WTC11 (cell line): Measurements from ENCODE around the gene PABPC5. TPM values are rescaled to one million over a fixed set of nuclear protein-coding genes. Genes with fewer than 3 reads are reported as not detected.

ENCODE experiments used
- ATAC-seq: fragments of 200-7000 bp; cut with Tn5 transposase; 2 replicates; pipeline ENCODE4 v1.10.0; 2021; ENCODE audit warnings: mild to moderate bottlenecking, moderate library complexity
- CTCF ChIA-PET: fragments of 300-600 bp; sonication (Branson Sonifier 250); formaldehyde crosslinking; loops from one replicate; lab custom pipeline; 2021; ENCODE audit warnings: antibody characterized with exemption; lab: Charles Lee
- POLR2A ChIA-PET: fragments of 350-600 bp; sonication (Branson Sonifier 250); formaldehyde crosslinking; loops from one replicate; lab custom pipeline; 2021; ENCODE audit warnings: antibody characterized with exemption; lab: Charles Lee
- DNase-seq: peaks from one replicate; pipeline ENCODE4 v3.0.0; 2021; ENCODE audit warnings: low spot score
- H3K27ac Mint-ChIP-seq: 2 replicates; pipeline ENCODE4 v1.8.0; 2021; ENCODE audit warnings: mixed read lengths
- H3K27me3 Mint-ChIP-seq: 2 replicates; pipeline ENCODE4 v1.8.0; 2021; ENCODE audit warnings: low read depth, mild to moderate bottlenecking, moderate library complexity, mixed read lengths
- H3K36me3 Mint-ChIP-seq: 2 replicates; pipeline ENCODE4 v1.8.0; 2021; ENCODE audit warnings: mixed read lengths
- H3K4me1 Mint-ChIP-seq: 2 replicates; pipeline ENCODE4 v1.8.0; 2022; ENCODE audit warnings: mixed read lengths
- H3K4me3 Mint-ChIP-seq: 2 replicates; pipeline ENCODE4 v1.8.0; 2021; ENCODE audit warnings: mild to moderate bottlenecking, moderate library complexity, mixed read lengths
- H3K9me3 Mint-ChIP-seq: 2 replicates; pipeline ENCODE4 v1.8.0; 2021; ENCODE audit warnings: mixed read lengths
- EMX1 ChIP-seq: fragments of 250-450 bp; sonication (Bioruptor Pico); IDR thresholded peaks from 2 replicates; pipeline ENCODE4 v1.8.0; 2021; ENCODE audit warnings: mild to moderate bottlenecking
- FOXP1 ChIP-seq: sonication (generic); formaldehyde crosslinking; IDR thresholded peaks from 2 replicates; pipeline ENCODE4 v1.8.0; 2022; ENCODE audit warnings: missing genetic modification reagents, mild to moderate bottlenecking, moderate library complexity, borderline replicate concordance
- GRHL2 ChIP-seq: fragments of 250-450 bp; sonication (Bioruptor Pico); IDR thresholded peaks from 2 replicates; pipeline ENCODE4 v1.8.0; 2022; ENCODE audit warnings: mild to moderate bottlenecking, moderate library complexity; ENCODE audit not compliant: insufficient replicate concordance, severe bottlenecking
- NFATC4 ChIP-seq: fragments of 250-450 bp; sonication (Bioruptor Pico); IDR thresholded peaks from 2 replicates; pipeline ENCODE4 v1.9.0; 2021; ENCODE audit warnings: mild to moderate bottlenecking
- NR1H2 ChIP-seq: sonication (generic); formaldehyde crosslinking; IDR thresholded peaks from 2 replicates; pipeline ENCODE4 v1.9.0; 2021; ENCODE audit warnings: mild to moderate bottlenecking, moderate library complexity, missing genetic modification reagents
- NR2C2 ChIP-seq: sonication (generic); formaldehyde crosslinking; IDR thresholded peaks from 2 replicates; pipeline ENCODE4 v1.8.0; 2022; ENCODE audit warnings: mild to moderate bottlenecking, missing genetic modification reagents
- SMAD3 ChIP-seq: sonication (generic); formaldehyde crosslinking; IDR thresholded peaks from 2 replicates; pipeline ENCODE4 v1.8.0; 2022; ENCODE audit warnings: missing genetic modification reagents, mild to moderate bottlenecking, borderline replicate concordance
- SMAD4 ChIP-seq: sonication (generic); formaldehyde crosslinking; IDR thresholded peaks from 2 replicates; pipeline ENCODE4 v1.8.0; 2022; ENCODE audit warnings: mild to moderate bottlenecking, missing genetic modification reagents
- SP1 ChIP-seq: sonication (generic); formaldehyde crosslinking; conservative IDR thresholded peaks from 2 replicates; pipeline ENCODE4 v1.8.1; 2022; ENCODE audit warnings: missing genetic modification reagents
- TEAD1 ChIP-seq: sonication (generic); formaldehyde crosslinking; IDR thresholded peaks from 2 replicates; pipeline ENCODE4 v1.8.0; 2022; ENCODE audit warnings: mild to moderate bottlenecking, missing genetic modification reagents
- ZBTB21 ChIP-seq: sonication (generic); formaldehyde crosslinking; IDR thresholded peaks from 2 replicates; pipeline ENCODE4 v1.8.1; 2023; ENCODE audit warnings: mild to moderate bottlenecking, missing genetic modification reagents, borderline replicate concordance
- ZNF232 ChIP-seq: sonication (generic); formaldehyde crosslinking; IDR thresholded peaks from 2 replicates; pipeline ENCODE4 v1.8.0; 2022; ENCODE audit warnings: mild to moderate bottlenecking, missing genetic modification reagents
- ZNF317 ChIP-seq: sonication (generic); formaldehyde crosslinking; IDR thresholded peaks from 2 replicates; pipeline ENCODE4 v1.8.1; 2023; ENCODE audit warnings: low read depth, mild to moderate bottlenecking, moderate library complexity, missing genetic modification reagents, borderline replicate concordance
- total RNA-seq: library from RNA; stranded (reverse); gene quantifications from 3 replicates; pipeline ENCODE4 v1.2.3, GENCODE V29; 2021
- TF ChIP-seq, protein P1 (sequence below): sonication (generic); formaldehyde crosslinking; IDR thresholded peaks from 2 replicates; pipeline ENCODE4 v1.8.1; 2022; ENCODE audit warnings: missing genetic modification reagents, borderline replicate concordance
- TF ChIP-seq, protein P2 (sequence below): sonication (generic); formaldehyde crosslinking; IDR thresholded peaks from 2 replicates; pipeline ENCODE4 v1.8.0; 2023; ENCODE audit warnings: missing genetic modification reagents
- TF ChIP-seq, protein P3 (sequence below): fragments of 250-450 bp; sonication (Bioruptor Pico); IDR thresholded peaks from 2 replicates; pipeline ENCODE4 v1.9.0; 2021; ENCODE audit warnings: mild to moderate bottlenecking, borderline replicate concordance
- TF ChIP-seq, protein P4 (sequence below): fragments of 250-450 bp; sonication (Bioruptor Pico); IDR thresholded peaks from 2 replicates; pipeline ENCODE4 v1.9.0; 2021; ENCODE audit warnings: mild to moderate bottlenecking
- TF ChIP-seq, protein P5 (sequence below): fragments of 200-600 bp; IDR thresholded peaks from 2 replicates; pipeline ENCODE4 v1.8.0; 2022; ENCODE audit warnings: antibody characterized with exemption

Gene PABPC5
- total RNA-seq, 1 experiment from 2014 or later = 1.2 TPM

DNA sequence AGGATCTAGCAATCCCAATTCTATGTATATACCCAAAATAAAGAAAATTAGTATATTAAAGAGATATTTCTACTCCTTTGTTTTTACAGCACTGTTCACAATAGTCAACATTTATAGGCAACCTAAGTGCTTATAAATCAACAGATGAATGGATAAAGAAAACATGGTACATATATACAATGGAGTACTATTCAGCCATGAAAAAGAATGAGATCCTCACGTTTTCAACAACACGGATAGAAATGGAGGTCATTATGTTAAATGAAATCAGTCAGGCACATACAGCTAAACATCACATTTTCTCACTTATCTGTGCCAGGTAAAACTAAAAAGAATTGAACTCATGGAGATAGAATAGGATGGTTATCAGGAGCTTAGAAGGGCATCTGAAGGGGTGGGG lies 45.6 kb upstream of the PABPC5 start:
- DNase-seq (no peak), ATAC-seq (no peak)
- POLR2A ChIA-PET = no interaction called here
- CTCF ChIA-PET = no interaction called here
- H3K9me3 Mint-ChIP-seq = peaks cover 9% of the 10 kb centered on the region
- H3K4me1 Mint-ChIP-seq = no peaks in the 10 kb centered on the region
- TF ChIP-seq SMAD3 (no peak), EMX1 (CRISPR knock-in tag) (no peak), SMAD4 (CRISPR knock-in tag) (no peak), FOXP1 (CRISPR knock-in tag) (no peak), ZNF317 (CRISPR knock-in tag) (no peak), TEAD1 (CRISPR knock-in tag) (no peak), GRHL2 (CRISPR knock-in tag) (no peak), NR2C2 (no peak), ZBTB21 (no peak), NR1H2 (CRISPR knock-in tag) (no peak), ZNF232 (CRISPR knock-in tag) (no peak), NFATC4 (CRISPR knock-in tag) (no peak)
- TF ChIP-seq, protein P1, sequence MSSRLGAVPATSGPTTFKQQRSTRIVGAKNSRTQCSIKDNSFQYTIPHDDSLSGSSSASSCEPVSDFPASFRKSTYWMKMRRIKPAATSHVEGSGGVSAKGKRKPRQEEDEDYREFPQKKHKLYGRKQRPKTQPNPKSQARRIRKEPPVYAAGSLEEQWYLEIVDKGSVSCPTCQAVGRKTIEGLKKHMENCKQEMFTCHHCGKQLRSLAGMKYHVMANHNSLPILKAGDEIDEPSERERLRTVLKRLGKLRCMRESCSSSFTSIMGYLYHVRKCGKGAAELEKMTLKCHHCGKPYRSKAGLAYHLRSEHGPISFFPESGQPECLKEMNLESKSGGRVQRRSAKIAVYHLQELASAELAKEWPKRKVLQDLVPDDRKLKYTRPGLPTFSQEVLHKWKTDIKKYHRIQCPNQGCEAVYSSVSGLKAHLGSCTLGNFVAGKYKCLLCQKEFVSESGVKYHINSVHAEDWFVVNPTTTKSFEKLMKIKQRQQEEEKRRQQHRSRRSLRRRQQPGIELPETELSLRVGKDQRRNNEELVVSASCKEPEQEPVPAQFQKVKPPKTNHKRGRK (CRISPR knock-in tag) = no peak
- TF ChIP-seq, protein P2, sequence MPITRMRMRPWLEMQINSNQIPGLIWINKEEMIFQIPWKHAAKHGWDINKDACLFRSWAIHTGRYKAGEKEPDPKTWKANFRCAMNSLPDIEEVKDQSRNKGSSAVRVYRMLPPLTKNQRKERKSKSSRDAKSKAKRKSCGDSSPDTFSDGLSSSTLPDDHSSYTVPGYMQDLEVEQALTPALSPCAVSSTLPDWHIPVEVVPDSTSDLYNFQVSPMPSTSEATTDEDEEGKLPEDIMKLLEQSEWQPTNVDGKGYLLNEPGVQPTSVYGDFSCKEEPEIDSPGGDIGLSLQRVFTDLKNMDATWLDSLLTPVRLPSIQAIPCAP = no peak
- TF ChIP-seq, protein P3, sequence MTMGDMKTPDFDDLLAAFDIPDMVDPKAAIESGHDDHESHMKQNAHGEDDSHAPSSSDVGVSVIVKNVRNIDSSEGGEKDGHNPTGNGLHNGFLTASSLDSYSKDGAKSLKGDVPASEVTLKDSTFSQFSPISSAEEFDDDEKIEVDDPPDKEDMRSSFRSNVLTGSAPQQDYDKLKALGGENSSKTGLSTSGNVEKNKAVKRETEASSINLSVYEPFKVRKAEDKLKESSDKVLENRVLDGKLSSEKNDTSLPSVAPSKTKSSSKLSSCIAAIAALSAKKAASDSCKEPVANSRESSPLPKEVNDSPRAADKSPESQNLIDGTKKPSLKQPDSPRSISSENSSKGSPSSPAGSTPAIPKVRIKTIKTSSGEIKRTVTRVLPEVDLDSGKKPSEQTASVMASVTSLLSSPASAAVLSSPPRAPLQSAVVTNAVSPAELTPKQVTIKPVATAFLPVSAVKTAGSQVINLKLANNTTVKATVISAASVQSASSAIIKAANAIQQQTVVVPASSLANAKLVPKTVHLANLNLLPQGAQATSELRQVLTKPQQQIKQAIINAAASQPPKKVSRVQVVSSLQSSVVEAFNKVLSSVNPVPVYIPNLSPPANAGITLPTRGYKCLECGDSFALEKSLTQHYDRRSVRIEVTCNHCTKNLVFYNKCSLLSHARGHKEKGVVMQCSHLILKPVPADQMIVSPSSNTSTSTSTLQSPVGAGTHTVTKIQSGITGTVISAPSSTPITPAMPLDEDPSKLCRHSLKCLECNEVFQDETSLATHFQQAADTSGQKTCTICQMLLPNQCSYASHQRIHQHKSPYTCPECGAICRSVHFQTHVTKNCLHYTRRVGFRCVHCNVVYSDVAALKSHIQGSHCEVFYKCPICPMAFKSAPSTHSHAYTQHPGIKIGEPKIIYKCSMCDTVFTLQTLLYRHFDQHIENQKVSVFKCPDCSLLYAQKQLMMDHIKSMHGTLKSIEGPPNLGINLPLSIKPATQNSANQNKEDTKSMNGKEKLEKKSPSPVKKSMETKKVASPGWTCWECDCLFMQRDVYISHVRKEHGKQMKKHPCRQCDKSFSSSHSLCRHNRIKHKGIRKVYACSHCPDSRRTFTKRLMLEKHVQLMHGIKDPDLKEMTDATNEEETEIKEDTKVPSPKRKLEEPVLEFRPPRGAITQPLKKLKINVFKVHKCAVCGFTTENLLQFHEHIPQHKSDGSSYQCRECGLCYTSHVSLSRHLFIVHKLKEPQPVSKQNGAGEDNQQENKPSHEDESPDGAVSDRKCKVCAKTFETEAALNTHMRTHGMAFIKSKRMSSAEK = no peak
- TF ChIP-seq, protein P4, sequence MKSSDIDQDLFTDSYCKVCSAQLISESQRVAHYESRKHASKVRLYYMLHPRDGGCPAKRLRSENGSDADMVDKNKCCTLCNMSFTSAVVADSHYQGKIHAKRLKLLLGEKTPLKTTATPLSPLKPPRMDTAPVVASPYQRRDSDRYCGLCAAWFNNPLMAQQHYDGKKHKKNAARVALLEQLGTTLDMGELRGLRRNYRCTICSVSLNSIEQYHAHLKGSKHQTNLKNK = no peak
- TF ChIP-seq, protein P5, sequence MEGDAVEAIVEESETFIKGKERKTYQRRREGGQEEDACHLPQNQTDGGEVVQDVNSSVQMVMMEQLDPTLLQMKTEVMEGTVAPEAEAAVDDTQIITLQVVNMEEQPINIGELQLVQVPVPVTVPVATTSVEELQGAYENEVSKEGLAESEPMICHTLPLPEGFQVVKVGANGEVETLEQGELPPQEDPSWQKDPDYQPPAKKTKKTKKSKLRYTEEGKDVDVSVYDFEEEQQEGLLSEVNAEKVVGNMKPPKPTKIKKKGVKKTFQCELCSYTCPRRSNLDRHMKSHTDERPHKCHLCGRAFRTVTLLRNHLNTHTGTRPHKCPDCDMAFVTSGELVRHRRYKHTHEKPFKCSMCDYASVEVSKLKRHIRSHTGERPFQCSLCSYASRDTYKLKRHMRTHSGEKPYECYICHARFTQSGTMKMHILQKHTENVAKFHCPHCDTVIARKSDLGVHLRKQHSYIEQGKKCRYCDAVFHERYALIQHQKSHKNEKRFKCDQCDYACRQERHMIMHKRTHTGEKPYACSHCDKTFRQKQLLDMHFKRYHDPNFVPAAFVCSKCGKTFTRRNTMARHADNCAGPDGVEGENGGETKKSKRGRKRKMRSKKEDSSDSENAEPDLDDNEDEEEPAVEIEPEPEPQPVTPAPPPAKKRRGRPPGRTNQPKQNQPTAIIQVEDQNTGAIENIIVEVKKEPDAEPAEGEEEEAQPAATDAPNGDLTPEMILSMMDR = no peak
- no peaks in the 10 kb centered on the region for H3K36me3 Mint-ChIP-seq
- no peaks in the 10 kb centered on the region; the same call in 1 of the 2 replicates for H3K27me3 Mint-ChIP-seq
- H3K4me3 Mint-ChIP-seq = no peak overlapping the region
- H3K27ac Mint-ChIP-seq = no peak overlapping the region

DNA sequence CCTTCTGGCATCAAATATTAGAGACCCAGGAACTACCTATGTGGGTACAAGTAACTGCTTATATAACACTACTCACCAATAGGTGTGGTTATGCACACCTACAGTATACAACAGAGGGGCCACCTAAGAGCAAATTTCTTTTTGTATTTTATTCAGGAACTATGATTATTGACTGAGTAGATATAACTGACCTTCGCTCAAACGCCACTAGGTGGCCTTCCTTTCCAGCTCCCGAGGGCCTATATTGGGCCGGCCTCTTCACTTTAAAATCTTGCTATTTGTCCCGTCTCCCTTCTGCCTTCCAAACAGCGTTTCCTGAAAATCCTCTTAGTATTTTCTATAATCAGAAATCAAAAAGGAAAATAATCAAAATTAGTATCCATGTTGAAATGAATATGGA lies 19.9 kb upstream of the PABPC5 start:
- peak; percentile 69 for ATAC-seq
- H3K36me3 Mint-ChIP-seq = peaks cover 12% of the 10 kb centered on the region
- no peaks in the 10 kb centered on the region; the same call in 1 of the 2 replicates for H3K27me3 Mint-ChIP-seq

More for the DNA sequence above, 19.9 kb upstream of the PABPC5 start:
- POLR2A ChIA-PET = no interaction called here
- H3K27ac Mint-ChIP-seq = no peak overlapping the region
- TF ChIP-seq SP1 (CRISPR knock-in tag) = no peak
- TF ChIP-seq, protein P5 = peak; percentile 53
- peak; percentile 15 for DNase-seq
- peaks cover 14% of the 10 kb centered on the region for H3K9me3 Mint-ChIP-seq
- no peaks in the 10 kb centered on the region for H3K4me1 Mint-ChIP-seq
- CTCF ChIA-PET = interaction anchor here (1.2 kb wide), 1 partner anchor 61 kb away, joined by 3 read pairs; no protein-coding TSS in a partner anchor
- H3K4me3 Mint-ChIP-seq = no peak overlapping the region
